CD8-positive, alpha-beta memory T cell (primary cell): ENCODE measurements around the gene CORO1C. TPM values are rescaled to one million over a fixed set of nuclear protein-coding genes. Genes with fewer than 3 reads are reported as not detected.
"Not testable (repeated sequence)": the region's sequence is repeated elsewhere in the genome, so short reads cannot be mapped to it uniquely, and the experiment has no call there.

ENCODE experiments used
- CTCF ChIA-PET: fragments of 350-600 bp; sonication (Branson Sonifier 250); formaldehyde crosslinking; loops from one replicate; lab custom pipeline; 2021; ENCODE audit warnings: antibody characterized with exemption; lab: Charles Lee
- POLR2A ChIA-PET: fragments of 350-600 bp; sonication (Branson Sonifier 250); formaldehyde crosslinking; loops from one replicate; lab custom pipeline; 2021; ENCODE audit warnings: antibody characterized with exemption; lab: Charles Lee
- DNase-seq, 5 donors: peaks; one replicate each; pipeline versions ENCODE4 v3.0.0 to v3.0.0-alpha.2; 2020 to 2022; ENCODE audit warnings: mixed read lengths in 1 of 5
- H3K27ac ChIP-seq: one replicate; pipeline ENCODE4 v1.7.0; 2013; ENCODE audit warnings: low read depth, mild to moderate bottlenecking, low read length, moderate library complexity
- H3K27me3 ChIP-seq: 2 replicates; pipeline ENCODE4 v1.7.0; 2013; ENCODE audit warnings: low read length, mild to moderate bottlenecking; ENCODE audit not compliant: insufficient read depth, poor library complexity, severe bottlenecking
- H3K36me3 ChIP-seq: 2 replicates; pipeline ENCODE4 v1.7.0; 2013; ENCODE audit warnings: mild to moderate bottlenecking, low read length, moderate library complexity; ENCODE audit not compliant: insufficient read depth
- H3K4me1 ChIP-seq: 2 replicates; pipeline ENCODE4 v1.7.0; 2013; ENCODE audit warnings: mild to moderate bottlenecking, low read length, moderate library complexity; ENCODE audit not compliant: insufficient read depth
- H3K4me3 ChIP-seq: 2 replicates; pipeline ENCODE4 v1.7.0; 2013; ENCODE audit warnings: mild to moderate bottlenecking, low read length
- H3K9me3 ChIP-seq: 2 replicates; pipeline ENCODE4 v1.7.0; 2013; ENCODE audit warnings: mild to moderate bottlenecking, low read length
- H3K27ac Mint-ChIP-seq, 8 donors: one replicate each; pipeline ENCODE4 v1.8.0; 2020 to 2021; ENCODE audit warnings: mixed read lengths in 8 of 8, mild to moderate bottlenecking in 6 of 8, inconsistent platforms in 3 of 8, moderate library complexity in 3 of 8
- H3K27me3 Mint-ChIP-seq, 2 donors: one replicate each; pipeline ENCODE4 v1.8.0; 2020 to 2021; ENCODE audit warnings: mixed read lengths in 2 of 2, mild to moderate bottlenecking in 1 of 2, moderate library complexity in 1 of 2
- H3K36me3 Mint-ChIP-seq, 3 donors: one replicate each; pipeline ENCODE4 v1.8.0; 2020 to 2021; ENCODE audit warnings: mixed read lengths in 3 of 3, inconsistent platforms in 1 of 3, mild to moderate bottlenecking in 1 of 3
- H3K4me1 Mint-ChIP-seq, 3 donors: one replicate each; pipeline ENCODE4 v1.8.0; 2020 to 2021; ENCODE audit warnings: mixed read lengths in 3 of 3, inconsistent platforms in 1 of 3, mild to moderate bottlenecking in 1 of 3
- H3K4me3 Mint-ChIP-seq, 7 donors: one replicate each; pipeline ENCODE4 v1.8.0; 2020 to 2021; ENCODE audit warnings: mixed read lengths in 7 of 7, mild to moderate bottlenecking in 6 of 7, moderate library complexity in 4 of 7, inconsistent platforms in 2 of 7
- H3K9me3 Mint-ChIP-seq, 5 donors: one replicate each; pipeline ENCODE4 v1.8.0; 2020 to 2022; ENCODE audit warnings: mixed read lengths in 5 of 5, mild to moderate bottlenecking in 3 of 5, moderate library complexity in 2 of 5, inconsistent platforms in 1 of 5
- polyA plus RNA-seq: library from polyadenylated mRNA; unstranded; fragments of 300-500 nt; fragmentation: Illumina TruSeq; gene quantifications from one replicate; pipeline ENCODE4 v1.2.3, GENCODE V29; 2021
- total RNA-seq, 2 experiments: library from RNA; stranded (reverse); gene quantifications; one replicate each; pipeline ENCODE4 v1.2.3, GENCODE V29; 2021

Gene CORO1C
- total and polyA plus RNA-seq, 3 experiments from 2014 or later = 10.5 to 49.1 (median 45.8) TPM

GRCh38 chr12:108761226-108761625, 29.9 kb upstream of the CORO1C start:
- Histone ChIP-seq H3K4me3 (no peak overlapping the region), H3K27ac (no peak overlapping the region), H3K9me3 (no peaks in the 10 kb centered on the region), H3K36me3 (no peaks in the 10 kb centered on the region), H3K27me3 (no peaks in the 10 kb centered on the region), H3K4me1 (no peaks in the 10 kb centered on the region)
- ChIA-PET POLR2A (no interaction called here), CTCF (no interaction called here)
- H3K36me3 Mint-ChIP-seq = no peaks in the 10 kb centered on the region
- peaks cover 0 to 3% of the 10 kb centered on the region in 2 donors for H3K27me3 Mint-ChIP-seq
- peak overlapping the region in 1 of 8 donors; percentile 4 for H3K27ac Mint-ChIP-seq
- no peak overlapping the region for H3K4me3 Mint-ChIP-seq
- DNase-seq = peak in 1 of 5 donors; percentile 2
- H3K9me3 Mint-ChIP-seq = no peaks in the 10 kb centered on the region
- H3K4me1 Mint-ChIP-seq = no peaks in the 10 kb centered on the region

GRCh38 chr12:108759924-108760323, 28.6 kb upstream of the CORO1C start:
- H3K27me3 Mint-ChIP-seq = peaks cover 0 to 3% of the 10 kb centered on the region in 2 donors
- no peak for DNase-seq
- no peaks in the 10 kb centered on the region for H3K4me1 Mint-ChIP-seq
- CTCF ChIA-PET = no interaction called here
- Histone ChIP-seq H3K36me3 (no peaks in the 10 kb centered on the region), H3K27me3 (no peaks in the 10 kb centered on the region), H3K27ac (no peak overlapping the region), H3K4me3 (no peak overlapping the region), H3K4me1 (no peaks in the 10 kb centered on the region), H3K9me3 (no peaks in the 10 kb centered on the region)
- H3K36me3 Mint-ChIP-seq = no peaks in the 10 kb centered on the region
- no peaks in the 10 kb centered on the region for H3K9me3 Mint-ChIP-seq
- POLR2A ChIA-PET = no interaction called here
- no peak overlapping the region for H3K4me3 Mint-ChIP-seq
- no peak overlapping the region for H3K27ac Mint-ChIP-seq

- H3K27ac ChIP-seq = no peak overlapping the region
- ChIA-PET CTCF (no interaction called here), POLR2A (no interaction called here)
- no peaks in the 10 kb centered on the region for H3K4me1 ChIP-seq
- no peaks in the 10 kb centered on the region for H3K9me3 ChIP-seq
- H3K27me3 ChIP-seq = no peaks in the 10 kb centered on the region
- H3K9me3 Mint-ChIP-seq = no peaks in the 10 kb centered on the region
- H3K4me3 ChIP-seq = no peak overlapping the region
- no peaks in the 10 kb centered on the region for H3K4me1 Mint-ChIP-seq
- peak overlapping the region in 1 of 8 donors; percentile 69 for H3K27ac Mint-ChIP-seq
- H3K4me3 Mint-ChIP-seq = no peak overlapping the region
- peak in 1 of 5 donors; percentile 4 for DNase-seq
- H3K36me3 ChIP-seq = no peaks in the 10 kb centered on the region
- peaks cover 0 to 3% of the 10 kb centered on the region in 2 donors for H3K27me3 Mint-ChIP-seq
- no peaks in the 10 kb centered on the region for H3K36me3 Mint-ChIP-seq
Measured at GRCh38 chr12:108757856-108758255, 26.5 kb upstream of the CORO1C start.

- H3K36me3 ChIP-seq = no peaks in the 10 kb centered on the region
- DNase-seq = no peak
- no peak overlapping the region for H3K27ac ChIP-seq
- H3K27me3 ChIP-seq = no peaks in the 10 kb centered on the region
- no peak overlapping the region for H3K4me3 ChIP-seq
- Mint-ChIP-seq H3K4me1 (no peaks in the 10 kb centered on the region), H3K9me3 (no peaks in the 10 kb centered on the region), H3K27ac (peak overlapping the region in 1 of 8 donors; percentile 43), H3K4me3 (no peak overlapping the region), H3K27me3 (peaks cover 0 to 3% of the 10 kb centered on the region in 2 donors), H3K36me3 (no peaks in the 10 kb centered on the region)
- CTCF ChIA-PET = no interaction called here
- POLR2A ChIA-PET = no interaction called here
- H3K4me1 ChIP-seq = no peaks in the 10 kb centered on the region
- H3K9me3 ChIP-seq = no peaks in the 10 kb centered on the region
Measured at GRCh38 chr12:108756421-108756820, 25.1 kb upstream of the CORO1C start.

GRCh38 chr12:108755481-108755880, 24.2 kb upstream of the CORO1C start:
- ChIA-PET POLR2A (no interaction called here), CTCF (interaction anchor here (0.7 kb wide), 1 partner anchor 48 kb away, joined by 3 read pairs; no protein-coding TSS in a partner anchor)
- H3K27me3 ChIP-seq = no peaks in the 10 kb centered on the region
- no peaks in the 10 kb centered on the region for H3K4me1 ChIP-seq
- no peaks in the 10 kb centered on the region for H3K4me1 Mint-ChIP-seq
- H3K36me3 ChIP-seq = no peaks in the 10 kb centered on the region
- H3K9me3 Mint-ChIP-seq = no peaks in the 10 kb centered on the region
- no peak overlapping the region for H3K27ac ChIP-seq
- H3K27me3 Mint-ChIP-seq = peaks cover 0 to 3% of the 10 kb centered on the region in 2 donors
- no peak overlapping the region for H3K4me3 Mint-ChIP-seq
- H3K9me3 ChIP-seq = no peaks in the 10 kb centered on the region
- H3K4me3 ChIP-seq = no peak overlapping the region
- no peak overlapping the region for H3K27ac Mint-ChIP-seq
- H3K36me3 Mint-ChIP-seq = no peaks in the 10 kb centered on the region
- DNase-seq = peak in 1 of 5 donors; percentile 1

- Mint-ChIP-seq H3K27ac (no peak overlapping the region), H3K36me3 (no peaks in the 10 kb centered on the region), H3K9me3 (no peaks in the 10 kb centered on the region), H3K27me3 (peaks cover 0 to 1% of the 10 kb centered on the region in 2 donors), H3K4me1 (no peaks in the 10 kb centered on the region), H3K4me3 (no peak overlapping the region)
- Histone ChIP-seq H3K4me1 (no peaks in the 10 kb centered on the region), H3K4me3 (no peak overlapping the region), H3K36me3 (no peaks in the 10 kb centered on the region), H3K27ac (no peak overlapping the region), H3K9me3 (no peaks in the 10 kb centered on the region), H3K27me3 (no peaks in the 10 kb centered on the region)
- ChIA-PET POLR2A (no interaction called here), CTCF (no interaction called here)
- no peak for DNase-seq
Measured at GRCh38 chr12:108753976-108754375, 22.7 kb upstream of the CORO1C start.

- CTCF ChIA-PET = no interaction called here
- no peak overlapping the region for H3K27ac ChIP-seq
- H3K9me3 ChIP-seq = no peaks in the 10 kb centered on the region
- Mint-ChIP-seq H3K27me3 (peaks cover 0 to under 1% of the 10 kb centered on the region in 2 donors), H3K4me3 (peak overlapping the region in 1 of 7 donors; percentile 27), H3K36me3 (no peaks in the 10 kb centered on the region), H3K9me3 (no peaks in the 10 kb centered on the region), H3K4me1 (no peaks in the 10 kb centered on the region), H3K27ac (no peak overlapping the region)
- POLR2A ChIA-PET = no interaction called here
- no peaks in the 10 kb centered on the region for H3K36me3 ChIP-seq
- no peak for DNase-seq
- no peaks in the 10 kb centered on the region for H3K27me3 ChIP-seq
- H3K4me3 ChIP-seq = no peak overlapping the region
- no peaks in the 10 kb centered on the region for H3K4me1 ChIP-seq
Measured at GRCh38 chr12:108752387-108752786, 21.1 kb upstream of the CORO1C start.

GRCh38 chr12:108751821-108752220, 20.5 kb upstream of the CORO1C start:
- Histone ChIP-seq H3K27ac (no peak overlapping the region), H3K36me3 (no peaks in the 10 kb centered on the region), H3K9me3 (no peaks in the 10 kb centered on the region), H3K4me1 (no peaks in the 10 kb centered on the region), H3K4me3 (no peak overlapping the region), H3K27me3 (no peaks in the 10 kb centered on the region)
- POLR2A ChIA-PET = no interaction called here
- CTCF ChIA-PET = no interaction called here
- no peaks in the 10 kb centered on the region for H3K4me1 Mint-ChIP-seq
- DNase-seq = no peak
- H3K4me3 Mint-ChIP-seq = no peak overlapping the region
- H3K27ac Mint-ChIP-seq = no peak overlapping the region
- no peaks in the 10 kb centered on the region for H3K9me3 Mint-ChIP-seq
- H3K36me3 Mint-ChIP-seq = no peaks in the 10 kb centered on the region
- H3K27me3 Mint-ChIP-seq = peaks cover 0 to 3% of the 10 kb centered on the region in 2 donors

- H3K4me1 Mint-ChIP-seq, H3K9me3 Mint-ChIP-seq, H3K36me3 ChIP-seq, DNase-seq, H3K4me3 ChIP-seq, H3K9me3 ChIP-seq, H3K27ac Mint-ChIP-seq, H3K27me3 ChIP-seq, CTCF ChIA-PET, H3K36me3 Mint-ChIP-seq, H3K27ac ChIP-seq, H3K27me3 Mint-ChIP-seq, POLR2A ChIA-PET, H3K4me1 ChIP-seq, H3K4me3 Mint-ChIP-seq: not testable (repeated sequence)
Measured at GRCh38 chr12:108751003-108751402, 19.7 kb upstream of the CORO1C start.
